Natural killer cell (primary cell): ENCODE measurements around the gene MFAP4. TPM values are rescaled to one million over a fixed set of nuclear protein-coding genes. Genes with fewer than 3 reads are reported as not detected.

Experiments
- ATAC-seq, 3 donors: fragments of 150-1000 bp in 2 of 3; fragments of 200-7000 bp in 1 of 3; cut with Tn5 transposase; 1 replicate in 1 of 3; 2 replicates in 2 of 3; pipeline ENCODE4 v1.10.0; 2021; ENCODE audit warnings: mild to moderate bottlenecking in 2 of 3, moderate library complexity in 2 of 3
- DNase-seq, 2 donors: peaks; one replicate each; pipeline versions ENCODE4 v3.0.0 to v3.0.0-alpha.2; 2013 to 2021; ENCODE audit warnings: mixed read lengths in 1 of 2
- H3K27ac ChIP-seq: one replicate; pipeline ENCODE4 v1.5.1; 2013; ENCODE audit warnings: mild to moderate bottlenecking, low read length
- H3K27me3 ChIP-seq: one replicate; pipeline ENCODE4 v1.6.1; 2013; ENCODE audit warnings: low read length; ENCODE audit not compliant: control insufficient read depth, insufficient read depth
- H3K36me3 ChIP-seq: one replicate; pipeline ENCODE4 v1.6.1; 2013; ENCODE audit warnings: low read length; ENCODE audit not compliant: control insufficient read depth, insufficient read depth
- H3K4me1 ChIP-seq: one replicate; pipeline ENCODE4 v1.6.1; 2013; ENCODE audit warnings: low read length; ENCODE audit not compliant: control insufficient read depth, insufficient read depth
- H3K4me3 ChIP-seq: one replicate; pipeline ENCODE4 v1.5.1; 2013; ENCODE audit warnings: low read length
- H3K9me3 ChIP-seq: one replicate; pipeline ENCODE4 v1.6.1; 2013; ENCODE audit warnings: low read length; ENCODE audit not compliant: control insufficient read depth, insufficient read depth
- H3K27ac Mint-ChIP-seq, 2 donors: one replicate each; pipeline ENCODE4 v1.8.0; 2022; ENCODE audit warnings: mild to moderate bottlenecking in 2 of 2, mixed read lengths in 2 of 2, moderate library complexity in 1 of 2
- H3K27me3 Mint-ChIP-seq, 2 donors: one replicate each; pipeline ENCODE4 v1.8.0; 2022; ENCODE audit warnings: low read depth in 2 of 2, mixed read lengths in 2 of 2
- H3K36me3 Mint-ChIP-seq: one replicate; pipeline ENCODE4 v1.8.0; 2022; ENCODE audit warnings: mixed read lengths
- H3K4me1 Mint-ChIP-seq, 2 donors: one replicate each; pipeline ENCODE4 v1.8.0; 2022; ENCODE audit warnings: mixed read lengths in 2 of 2
- H3K4me3 Mint-ChIP-seq: one replicate; pipeline ENCODE4 v1.8.0; 2022; ENCODE audit warnings: mild to moderate bottlenecking, moderate library complexity, mixed read lengths
- H3K9me3 Mint-ChIP-seq, 2 donors: one replicate each; pipeline ENCODE4 v1.8.0; 2022; ENCODE audit warnings: mixed read lengths in 2 of 2
- CTCF ChIP-seq: fragments of 200-600 bp; IDR thresholded peaks from one replicate; pipeline ENCODE4 v1.8.0; 2022; ENCODE audit warnings: antibody characterized with exemption
- WGBS: methylation state at CpG from one replicate; pipeline ENCODE4 v1.1.7; 2013; ENCODE audit warnings: missing lambda C conversion rate; ENCODE audit not compliant: insufficient coverage; 5-methylcytosine and 5-hydroxymethylcytosine counted together
- intact Hi-C: fragments of 100-400 bp; cut with micrococcal nuclease; formaldehyde crosslinking; loops from one replicate; pipeline ENCODE4 v1.14.2; 2022
- total RNA-seq, 4 donors: library from RNA; stranded (reverse); fragments of 120-200 nt in 1 of 4; gene quantifications; one replicate each; pipeline versions ENCODE4 v1.2.3 to v1.2.4, GENCODE V29; 2013 to 2022

MFAP4 gene
- total RNA-seq, 3 donors from 2014 or later (not counting 1 experiment from before 2014, with no cell fraction given): not detected

GRCh38 chr17:19360772-19361171, 26.2 kb downstream of the MFAP4 start:
- Mint-ChIP-seq H3K27me3 (peaks cover 9 to 10% of the 10 kb centered on the region in 2 donors), H3K27ac (peak overlapping the region in 1 of 2 donors; percentile 82), H3K4me3 (no peak overlapping the region), H3K4me1 (peaks cover 23 to 27% of the 10 kb centered on the region in 2 donors), H3K36me3 (no peaks in the 10 kb centered on the region), H3K9me3 (no peaks in the 10 kb centered on the region)
- no peak for ATAC-seq
- intact Hi-C loops: loop anchor here (10.0 kb wide), 1 partner anchor 284 kb away; the partner anchor contains the start of gene ALDH3A2
- Histone ChIP-seq H3K36me3 (no peaks in the 10 kb centered on the region), H3K9me3 (no peaks in the 10 kb centered on the region), H3K27ac (no peak overlapping the region), H3K4me3 (no peak overlapping the region), H3K4me1 (peaks cover 21% of the 10 kb centered on the region), H3K27me3 (no peaks in the 10 kb centered on the region)
- WGBS: 91% methylated on average over 8 of the region's 8 CpGs
- TF ChIP-seq CTCF: no peak
- DNase-seq: no peak

- no peak overlapping the region for H3K4me3 ChIP-seq
- Mint-ChIP-seq H3K9me3 (no peaks in the 10 kb centered on the region), H3K36me3 (no peaks in the 10 kb centered on the region), H3K27ac (no peak overlapping the region), H3K4me3 (no peak overlapping the region), H3K4me1 (peaks cover 23 to 27% of the 10 kb centered on the region in 2 donors), H3K27me3 (peaks cover 9 to 12% of the 10 kb centered on the region in 2 donors)
- ATAC-seq (no peak), DNase-seq (no peak)
- WGBS: 86% methylated on average over 5 of the region's 5 CpGs
- intact Hi-C loops: loop anchor here (10.0 kb wide), 1 partner anchor 285 kb away; the partner anchor contains the start of gene ALDH3A2
- peaks cover 21% of the 10 kb centered on the region for H3K4me1 ChIP-seq
- H3K36me3 ChIP-seq: no peaks in the 10 kb centered on the region
- H3K27ac ChIP-seq: no peak overlapping the region
- no peaks in the 10 kb centered on the region for H3K27me3 ChIP-seq
- TF ChIP-seq CTCF: no peak
- no peaks in the 10 kb centered on the region for H3K9me3 ChIP-seq
Measured at GRCh38 chr17:19359856-19360255, 27.1 kb downstream of the MFAP4 start.

- H3K27me3 Mint-ChIP-seq: peaks cover 10 to 14% of the 10 kb centered on the region in 2 donors
- intact Hi-C loops: no loop called here
- no peak overlapping the region for H3K27ac Mint-ChIP-seq
- H3K4me3 ChIP-seq: no peak overlapping the region
- H3K4me1 Mint-ChIP-seq: peaks cover 22 to 27% of the 10 kb centered on the region in 2 donors
- no peaks in the 10 kb centered on the region for H3K9me3 ChIP-seq
- H3K36me3 ChIP-seq: no peaks in the 10 kb centered on the region
- H3K4me3 Mint-ChIP-seq: no peak overlapping the region
- WGBS: 91% methylated on average over 7 of the region's 7 CpGs
- no peak for TF ChIP-seq CTCF
- no peaks in the 10 kb centered on the region for H3K36me3 Mint-ChIP-seq
- H3K9me3 Mint-ChIP-seq: no peaks in the 10 kb centered on the region
- H3K27ac ChIP-seq: no peak overlapping the region
- no peak for ATAC-seq
- H3K27me3 ChIP-seq: no peaks in the 10 kb centered on the region
- DNase-seq: no peak
- peaks cover 21% of the 10 kb centered on the region for H3K4me1 ChIP-seq
Measured at GRCh38 chr17:19359151-19359550, 27.8 kb downstream of the MFAP4 start.

GRCh38 chr17:19357761-19358160, 29.2 kb downstream of the MFAP4 start:
- no peak for ATAC-seq
- H3K4me3 Mint-ChIP-seq: no peak overlapping the region
- Histone ChIP-seq H3K27ac (no peak overlapping the region), H3K9me3 (no peaks in the 10 kb centered on the region), H3K36me3 (no peaks in the 10 kb centered on the region), H3K4me3 (no peak overlapping the region), H3K27me3 (no peaks in the 10 kb centered on the region), H3K4me1 (peaks cover 8% of the 10 kb centered on the region)
- H3K27ac Mint-ChIP-seq: no peak overlapping the region
- no peak for TF ChIP-seq CTCF
- WGBS: 92% methylated on average over 6 of the region's 7 CpGs
- H3K4me1 Mint-ChIP-seq: peaks cover 9 to 13% of the 10 kb centered on the region in 2 donors
- intact Hi-C loops: no loop called here
- H3K27me3 Mint-ChIP-seq: peaks cover 13 to 16% of the 10 kb centered on the region in 2 donors
- no peaks in the 10 kb centered on the region for H3K36me3 Mint-ChIP-seq
- H3K9me3 Mint-ChIP-seq: no peaks in the 10 kb centered on the region
- DNase-seq: no peak
